ENCODE measurements around the gene DMAC1. TPM values are rescaled to one million over a fixed set of nuclear protein-coding genes. Genes with fewer than 3 reads are reported as not detected.
A peak's percentile ranks its signal among the peaks of the same experiment; 100 is the strongest.

DMAC1 gene
- total RNA-seq, 1 donor from 2014 or later, result 5.2 TPM

- DNase-seq (ENCODE audit: low read depth), result no peak
Observed at GRCh38 chr9:7782400-7783120, 17.0 kb downstream of the DMAC1 start.

- DNase-seq (ENCODE audit: low read depth), result peak; percentile 34
Observed at GRCh38 chr9:7780261-7780988, 19.2 kb downstream of the DMAC1 start.

- DNase-seq (ENCODE audit: low read depth), result no peak
Observed at GRCh38 chr9:7778851-7779600, 20.6 kb downstream of the DMAC1 start.

GRCh38 chr9:7777771-7778170 lies 21.8 kb downstream of the DMAC1 start:
- no peak for DNase-seq (ENCODE audit: low read depth)

GRCh38 chr9:7770111-7770510 lies 29.5 kb downstream of the DMAC1 start:
- no peak for DNase-seq (ENCODE audit: low read depth)

- no peak for DNase-seq (ENCODE audit: low read depth)
Observed at GRCh38 chr9:7762600-7762999, 37.0 kb downstream of the DMAC1 start.

- no peak for DNase-seq (ENCODE audit: low read depth)
Observed at GRCh38 chr9:7760014-7760415, 39.6 kb downstream of the DMAC1 start.

GRCh38 chr9:7756088-7756487 lies 43.5 kb downstream of the DMAC1 start:
- DNase-seq (ENCODE audit: low read depth), result peak; percentile 37

GRCh38 chr9:7752481-7752880 lies 47.1 kb downstream of the DMAC1 start:
- DNase-seq (ENCODE audit: low read depth), result no peak

Data from renal cortical epithelial cell (primary cell).